Endothelial cell of umbilical vein (primary cell): ENCODE measurements around the gene THSD7B. TPM values are rescaled to one million over a fixed set of nuclear protein-coding genes. Genes with fewer than 3 reads are reported as not detected.

Source experiments
- BruUV-seq: library from RNA; stranded (reverse); fragments of 400-500 nt; replicated peaks from 2 replicates; lab custom pipeline; 2021; lab: Mats Ljungman, UMichigan
- CTCF ChIA-PET: fragments of 300-600, 350-600 bp; sonication (Branson Sonifier 250); formaldehyde crosslinking; loops from one replicate; lab custom pipeline; 2021; ENCODE audit warnings: antibody characterized with exemption, inconsistent platforms; lab: Charles Lee
- POLR2A ChIA-PET: fragments of 300-600, 350-600 bp; sonication (Branson Sonifier 250); formaldehyde crosslinking; loops from one replicate; lab custom pipeline; 2021; ENCODE audit warnings: antibody characterized with exemption, inconsistent platforms; lab: Charles Lee
- DNase-seq: peaks from one replicate; pipeline ENCODE4 v3.0.0-alpha.2; 2011; ENCODE audit warnings: low read depth, low spot score
- FAIRE-seq: peaks from 2 replicates; lab custom pipeline; 2011; peaks lifted over from hg19 to GRCh38; lab: Jason Lieb, UNC
- H2AFZ ChIP-seq: 2 replicates; pipeline ENCODE4 v1.6.0; 2012; ENCODE audit warnings: low read depth, low read length, control low read depth, inconsistent platforms
- H3K27ac ChIP-seq: 2 replicates; pipeline ENCODE4 v1.5.1; 2011; ENCODE audit warnings: low read depth, mild to moderate bottlenecking, control low read depth, low read length, moderate library complexity; ENCODE audit not compliant: insufficient read depth
- H3K27me3 ChIP-seq, 2 experiments: 2 replicates each; pipeline versions ENCODE4 v1.6.0 to v1.6.1; 2011; ENCODE audit warnings: low read length in 2 of 2, mixed read lengths in 1 of 2; ENCODE audit not compliant: control insufficient read depth in 2 of 2, insufficient read depth in 2 of 2
- H3K36me3 ChIP-seq, 2 experiments: 2 replicates in 1 of 2; 3 replicates in 1 of 2; pipeline ENCODE4 v1.5.1; 2011; ENCODE audit warnings: low read length in 2 of 2, mild to moderate bottlenecking in 1 of 2, moderate library complexity in 1 of 2; ENCODE audit not compliant: control insufficient read depth in 2 of 2, insufficient read depth in 2 of 2; ENCODE audit errors: extremely low read depth in 1 of 2
- H3K4me1 ChIP-seq: 3 replicates; pipeline ENCODE4 v1.5.1; 2011; ENCODE audit warnings: mild to moderate bottlenecking, low read length; ENCODE audit not compliant: control insufficient read depth, insufficient read depth; ENCODE audit errors: extremely low read depth
- H3K4me2 ChIP-seq: 2 replicates; pipeline ENCODE4 v1.6.1; 2011; ENCODE audit warnings: low read length, control low read depth, mixed read lengths; ENCODE audit not compliant: insufficient read depth
- H3K4me3 ChIP-seq, 3 experiments: fragments of 200-600 bp in 1 of 3; sonication (generic), shearing (Covaris generic) in 1 of 3; replicated peaks in 1 of 3; 2 replicates each; pipeline ENCODE4 v1.5.1; 2011 to 2016; ENCODE audit warnings: control low read depth in 3 of 3, low read length in 3 of 3, mild to moderate bottlenecking in 2 of 3, inconsistent platforms in 1 of 3, low read depth in 1 of 3, moderate library complexity in 1 of 3; ENCODE audit not compliant: insufficient read depth in 1 of 3
- H3K79me2 ChIP-seq: 2 replicates; pipeline ENCODE4 v1.6.0; 2012; ENCODE audit warnings: low read length, inconsistent platforms; ENCODE audit not compliant: control insufficient read depth, insufficient read depth
- H3K9ac ChIP-seq: replicated peaks from 2 replicates; pipeline ENCODE3; 2011; ENCODE audit warnings: low read length, control low read depth; ENCODE audit not compliant: insufficient read depth; ENCODE audit errors: extremely low read depth
- H3K9me1 ChIP-seq: replicated peaks from 3 replicates; pipeline ENCODE4 v1.6.0; 2011; ENCODE audit warnings: mild to moderate bottlenecking, low read length; ENCODE audit not compliant: control insufficient read depth, insufficient read depth; ENCODE audit errors: extremely low read depth
- H3K9me3 ChIP-seq: replicated peaks from 2 replicates; pipeline ENCODE4 v1.5.1; 2012; ENCODE audit warnings: low read length, inconsistent platforms; ENCODE audit not compliant: control insufficient read depth, insufficient read depth
- H4K20me1 ChIP-seq: replicated peaks from 2 replicates; pipeline ENCODE3; 2011; ENCODE audit warnings: mild to moderate bottlenecking, low read length; ENCODE audit not compliant: control insufficient read depth, insufficient read depth; ENCODE audit errors: extremely low read depth
- CTCF ChIP-seq, 2 donors: IDR thresholded peaks; 1 replicate in 1 of 2; 2 replicates in 1 of 2; pipeline ENCODE4 v1.5.1; 2011; ENCODE audit warnings: low read length in 2 of 2, mild to moderate bottlenecking in 2 of 2, moderate library complexity in 2 of 2, control low read depth in 1 of 2, inconsistent platforms in 1 of 2, low read depth in 1 of 2; ENCODE audit not compliant: insufficient read depth in 1 of 2; ENCODE audit errors: extremely low read depth in 1 of 2
- EZH2 ChIP-seq: IDR thresholded peaks from 2 replicates; pipeline ENCODE4 v1.6.1; 2012; ENCODE audit warnings: borderline replicate concordance, low read depth, mild to moderate bottlenecking, moderate library complexity, low read length, inconsistent platforms; ENCODE audit not compliant: severe bottlenecking
- FOS ChIP-seq: IDR thresholded peaks from 2 replicates; pipeline ENCODE4 v1.6.1; 2011; ENCODE audit warnings: mild to moderate bottlenecking, low read length, moderate library complexity, borderline replicate concordance; ENCODE audit not compliant: insufficient read depth
- GATA2 ChIP-seq: IDR thresholded peaks from 2 replicates; pipeline ENCODE4 v1.7.0; 2011; ENCODE audit warnings: low read depth, mild to moderate bottlenecking, moderate library complexity, mixed read lengths, low read length; ENCODE audit not compliant: insufficient read length, insufficient read depth
- JUN ChIP-seq: IDR thresholded peaks from 2 replicates; pipeline ENCODE4 v1.6.1; 2011; ENCODE audit warnings: borderline replicate concordance, low read depth; ENCODE audit not compliant: insufficient read length, insufficient read depth
- MAX ChIP-seq: IDR thresholded peaks from 2 replicates; pipeline ENCODE4 v1.6.1; 2011; ENCODE audit not compliant: insufficient read depth, insufficient read length
- MYC ChIP-seq: IDR thresholded peaks from one replicate; pipeline ENCODE4 v1.6.1; 2011; ENCODE audit warnings: mild to moderate bottlenecking, low read depth, low read length
- POLR2A ChIP-seq: IDR thresholded peaks from 2 replicates; pipeline ENCODE4 v1.6.1; 2012; ENCODE audit warnings: low read depth, mild to moderate bottlenecking, control low read depth, low read length
- POLR2AphosphoS5 ChIP-seq: IDR thresholded peaks from 2 replicates; pipeline ENCODE4 v1.6.1; 2012; ENCODE audit warnings: low read depth, mild to moderate bottlenecking, control low read depth, low read length, moderate library complexity; ENCODE audit not compliant: insufficient read depth
- dilution Hi-C: fragments of 300-500 bp; cut with MboI; formaldehyde crosslinking; loops from one replicate; pipeline ENCODE4 v1.15.0; 2019; ENCODE audit warnings: low sequenced_read_pairs; ENCODE audit not compliant: extremely low pct_ligation_motif_present
- intact Hi-C: fragments of 100-400 bp; cut with micrococcal nuclease; formaldehyde crosslinking; loops from one replicate; pipeline ENCODE4 v1.10.0; 2022
- polyA plus RNA-seq, 4 experiments: library from polyadenylated mRNA; depleted of rRNA in 3 of 4; stranded (reverse) in 3 of 4; unstranded in 1 of 4; fragments of >200 nt; gene quantifications; 2 replicates each; pipeline versions ENCODE4 v1.2.1 to v1.2.3, GENCODE V29; 2011 to 2012; ENCODE audit warnings: missing spikeins in 1 of 4
- total RNA-seq: library from RNA; stranded (reverse); gene quantifications from 2 replicates; pipeline ENCODE4 v1.2.3, GENCODE V29; 2021

Gene THSD7B
- total and polyA plus RNA-seq, 2 donors (not counting 3 experiments of a cell fraction or from before 2014, with no cell fraction given) = 0.04 TPM; not detected in 1

GRCh38 chr2:137000811-137001210 is 235.5 kb downstream of the THSD7B start:
- no peaks in the 10 kb centered on the region for H3K9me1 ChIP-seq
- H3K4me2 ChIP-seq = no peak overlapping the region
- no peaks in the 10 kb centered on the region for H4K20me1 ChIP-seq
- H3K27me3 ChIP-seq = no peaks in the 10 kb centered on the region
- no peaks in the 10 kb centered on the region for H3K9me3 ChIP-seq
- DNase-seq (no peak), FAIRE-seq (no peak)
- H3K9ac ChIP-seq = no peak overlapping the region
- CTCF ChIA-PET = interaction anchor here (1.5 kb wide), 1 partner anchor 10 kb away, joined by 4 read pairs; no protein-coding TSS in a partner anchor
- H3K27ac ChIP-seq = no peak overlapping the region
- POLR2A ChIA-PET = no interaction called here
- H3K4me1 ChIP-seq = peaks cover 3% of the 10 kb centered on the region
- H3K4me3 ChIP-seq = no peak overlapping the region
- dilution Hi-C loops = no loop called here
- no peak overlapping the region for H2AFZ ChIP-seq
- no peak for TF ChIP-seq FOS
- no peaks in the 10 kb centered on the region for H3K36me3 ChIP-seq
- no peaks in the 10 kb centered on the region for H3K79me2 ChIP-seq
- intact Hi-C loops = no loop called here
- BruUV-seq = no TSS peak

- ChIA-PET POLR2A (no interaction called here), CTCF (no interaction called here)
- H3K4me2 ChIP-seq = no peak overlapping the region
- no peaks in the 10 kb centered on the region for H4K20me1 ChIP-seq
- no peak for FAIRE-seq
- no peaks in the 10 kb centered on the region for H3K27me3 ChIP-seq
- intact Hi-C loops (no loop called here), dilution Hi-C loops (no loop called here)
- no peaks in the 10 kb centered on the region for H3K9me1 ChIP-seq
- DNase-seq = no peak
- H3K9me3 ChIP-seq = no peaks in the 10 kb centered on the region
- TF ChIP-seq JUN = no peak
- TF ChIP-seq CTCF (IDR thresholded peaks at IDR 0.05; ENCODE audit: extremely low read depth in 1 of 2, insufficient read depth in 1 of 2, low read depth in 1 of 2, low read length in 2 of 2) = no peak
- no peak for TF ChIP-seq POLR2A
- no peak for TF ChIP-seq POLR2AphosphoS5
- TF ChIP-seq EZH2 = no peak
- TF ChIP-seq GATA2 = no peak
- no peak for TF ChIP-seq MAX
- no peak for TF ChIP-seq MYC
- no peak for TF ChIP-seq FOS
- no peaks in the 10 kb centered on the region for H3K36me3 ChIP-seq
- H3K79me2 ChIP-seq = no peaks in the 10 kb centered on the region
- H3K4me1 ChIP-seq = no peaks in the 10 kb centered on the region
- no peak overlapping the region for H2AFZ ChIP-seq
- no peak overlapping the region for H3K9ac ChIP-seq
- no peak overlapping the region for H3K27ac ChIP-seq
- BruUV-seq = no TSS peak
- no peak overlapping the region for H3K4me3 ChIP-seq
These were observed 237.6 kb downstream of the THSD7B start for GRCh38 chr2:137002896-137003295.
